Astrocyte of the spinal cord (primary cell): ENCODE data around the gene GALNTL6.

Experiments used
- DNase-seq: peaks from one replicate; pipeline ENCODE4 v3.0.0; 2011; ENCODE audit warnings: low read depth, low spot score
- H3K4me3 ChIP-seq: 2 replicates; pipeline ENCODE4 v1.5.1; 2011; ENCODE audit warnings: low read depth, mild to moderate bottlenecking, low read length, moderate library complexity
- CTCF ChIP-seq: IDR thresholded peaks from 2 replicates; pipeline ENCODE4 v1.5.1; 2012; ENCODE audit warnings: low read depth, mild to moderate bottlenecking, low read length, inconsistent platforms
- in situ Hi-C: cut with HindIII; loops from 2 replicates; pipeline ENCODE4 v1.10.0; 2017; ENCODE audit warnings: low sequenced_read_pairs

GALNTL6 gene

GRCh38 chr4:172844556-172844955 is 1031.4 kb downstream of the GALNTL6 start:
- TF ChIP-seq CTCF = no peak
- in situ Hi-C loops = no loop called here
- DNase-seq = no peak
- H3K4me3 ChIP-seq = no peak overlapping the region

DNA sequence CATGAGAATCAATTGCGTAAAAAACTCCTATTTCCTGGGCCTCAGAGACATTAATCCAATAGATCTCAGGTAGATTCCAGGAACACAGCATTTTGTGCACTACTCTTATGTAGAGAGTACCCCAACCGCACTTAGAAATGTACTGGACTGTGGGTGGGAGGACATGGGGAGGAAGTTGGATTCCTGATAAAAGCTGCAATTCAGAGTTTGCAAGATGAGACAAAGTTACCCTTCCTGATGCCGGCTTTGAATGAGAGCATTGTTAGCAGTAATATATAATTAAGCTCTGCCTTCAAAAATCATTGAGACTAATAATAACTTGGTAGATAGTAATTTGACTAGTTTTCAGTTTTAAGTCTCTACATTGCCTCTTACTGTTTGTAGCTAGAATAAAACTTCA is 1032.1 kb downstream of the GALNTL6 start:
- no peak overlapping the region for H3K4me3 ChIP-seq
- TF ChIP-seq CTCF = no peak
- in situ Hi-C loops = no loop called here

GRCh38 chr4:172850838-172851237 is 1037.6 kb downstream of the GALNTL6 start:
- H3K4me3 ChIP-seq = no peak overlapping the region
- in situ Hi-C loops = no loop called here
- TF ChIP-seq CTCF = no peak
- DNase-seq = peak; percentile 93

More for the DNA sequence above, 1032.1 kb downstream of the GALNTL6 start:
- no peak for DNase-seq

DNA sequence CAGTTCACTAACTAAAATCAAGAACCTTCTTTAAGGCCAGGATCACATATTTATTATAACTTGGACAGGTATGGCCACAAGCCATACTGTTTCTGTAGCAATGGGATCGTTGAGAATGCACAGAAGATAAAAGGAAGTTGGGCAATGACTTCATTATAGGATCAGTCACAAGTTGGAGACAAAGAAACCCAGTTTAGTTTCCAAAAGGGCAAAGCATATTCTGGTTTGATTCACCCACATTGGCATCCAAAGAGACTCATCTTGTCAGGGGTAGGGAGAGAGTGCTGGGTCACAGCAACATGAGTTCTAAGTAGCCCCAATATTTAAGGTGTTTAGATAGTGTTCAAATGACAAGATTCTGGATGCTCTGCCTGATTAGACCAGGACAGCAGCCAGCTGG is 1038.3 kb downstream of the GALNTL6 start:
- no peak for TF ChIP-seq CTCF
- H3K4me3 ChIP-seq = no peak overlapping the region
- peak; percentile 13 for DNase-seq
- in situ Hi-C loops = no loop called here

- DNase-seq = no peak
- in situ Hi-C loops = no loop called here
- no peak overlapping the region for H3K4me3 ChIP-seq
- no peak for TF ChIP-seq CTCF
These were observed 1043.8 kb downstream of the GALNTL6 start for GRCh38 chr4:172857026-172857425.

GRCh38 chr4:172858731-172859230 is 1045.6 kb downstream of the GALNTL6 start:
- in situ Hi-C loops = no loop called here
- no peak overlapping the region for H3K4me3 ChIP-seq
- no peak for TF ChIP-seq CTCF
- DNase-seq = peak; percentile 5

DNA sequence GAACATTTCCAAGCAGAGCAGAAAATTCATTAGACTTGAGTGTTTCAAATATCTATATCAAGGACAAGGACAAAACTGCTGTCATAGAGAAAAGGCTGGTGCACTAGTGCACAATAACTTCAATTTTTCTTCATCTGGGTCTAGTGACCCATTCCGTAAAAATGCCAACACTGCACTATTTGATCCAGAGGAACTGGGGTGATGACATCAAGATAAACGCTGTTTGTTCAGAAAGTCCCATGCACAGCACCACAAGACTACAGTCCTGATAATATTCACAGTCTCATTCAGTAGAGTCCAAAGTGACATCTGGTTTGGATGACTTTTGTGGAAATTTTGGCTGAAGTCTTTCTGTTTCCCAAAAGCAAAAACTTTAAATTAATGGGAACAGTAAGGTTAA is 1051.9 kb downstream of the GALNTL6 start:
- in situ Hi-C loops = no loop called here
- no peak overlapping the region for H3K4me3 ChIP-seq
- TF ChIP-seq CTCF = no peak
- DNase-seq = no peak
